Medulla oblongata (tissue), 1 donor: ENCODE results near the gene AANAT.
"Not testable (repeated sequence)": the region's sequence is repeated elsewhere in the genome, so short reads cannot be mapped to it uniquely, and the experiment has no call there.

Experiments used
- DNase-seq: peaks from one replicate; pipeline ENCODE4 v3.0.0-alpha.2; 2015; ENCODE audit errors: extremely low spot score

Gene AANAT

GRCh38 chr17:76506408-76507345, 39.3 kb downstream of the AANAT start:
- peak; percentile 87 for DNase-seq

DNA sequence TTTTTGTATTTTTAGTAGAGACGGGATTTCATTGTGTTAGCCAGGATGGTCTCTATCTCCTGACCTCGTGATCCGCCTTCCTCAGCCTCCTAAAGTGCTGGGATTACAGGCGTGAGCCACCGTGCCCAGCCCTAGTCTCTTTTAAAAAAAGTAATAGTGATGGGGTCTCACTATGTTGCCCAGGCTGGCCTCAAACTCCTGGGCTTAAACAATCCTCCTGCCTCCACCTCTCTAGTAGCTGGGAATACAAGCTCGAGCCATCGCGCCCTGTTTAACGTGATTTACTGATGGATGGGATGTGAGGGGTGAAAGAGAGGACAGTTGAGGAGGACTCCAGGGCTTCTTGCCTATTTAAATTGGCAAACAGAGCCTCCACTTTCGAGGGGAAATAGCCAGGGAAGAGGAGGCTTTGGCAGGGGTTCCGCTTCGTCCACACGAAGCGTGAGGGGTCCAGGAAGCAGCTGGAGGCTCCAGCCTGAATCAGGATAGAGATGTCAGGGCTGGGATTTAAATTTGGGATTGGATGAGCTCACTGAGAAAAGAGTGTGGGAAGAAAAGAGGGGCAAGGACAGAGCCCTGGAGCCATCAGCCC, 41.2 kb downstream of the AANAT start:
- DNase-seq: not testable (repeated sequence)

DNA sequence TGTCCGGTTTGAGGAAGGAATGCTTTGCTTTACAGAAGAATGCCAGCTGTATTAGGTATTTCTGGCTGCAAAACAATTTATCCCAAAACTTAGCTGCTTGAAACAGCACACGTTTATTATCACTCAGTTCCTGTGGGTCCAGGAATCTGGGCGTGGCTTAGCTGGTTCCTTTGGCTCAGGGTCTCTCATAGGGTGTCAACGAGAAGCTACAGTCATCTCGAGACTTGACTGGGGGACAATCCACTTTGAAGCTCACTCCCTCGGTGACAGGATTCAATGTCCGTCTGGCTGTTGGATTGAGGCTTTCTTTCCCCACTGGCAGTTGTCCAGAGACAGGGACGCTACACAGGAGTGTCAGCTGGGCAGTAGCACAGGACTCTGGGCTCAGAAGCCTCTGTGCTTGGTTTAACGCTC, 43.4 kb downstream of the AANAT start:
- DNase-seq: no peak

DNA sequence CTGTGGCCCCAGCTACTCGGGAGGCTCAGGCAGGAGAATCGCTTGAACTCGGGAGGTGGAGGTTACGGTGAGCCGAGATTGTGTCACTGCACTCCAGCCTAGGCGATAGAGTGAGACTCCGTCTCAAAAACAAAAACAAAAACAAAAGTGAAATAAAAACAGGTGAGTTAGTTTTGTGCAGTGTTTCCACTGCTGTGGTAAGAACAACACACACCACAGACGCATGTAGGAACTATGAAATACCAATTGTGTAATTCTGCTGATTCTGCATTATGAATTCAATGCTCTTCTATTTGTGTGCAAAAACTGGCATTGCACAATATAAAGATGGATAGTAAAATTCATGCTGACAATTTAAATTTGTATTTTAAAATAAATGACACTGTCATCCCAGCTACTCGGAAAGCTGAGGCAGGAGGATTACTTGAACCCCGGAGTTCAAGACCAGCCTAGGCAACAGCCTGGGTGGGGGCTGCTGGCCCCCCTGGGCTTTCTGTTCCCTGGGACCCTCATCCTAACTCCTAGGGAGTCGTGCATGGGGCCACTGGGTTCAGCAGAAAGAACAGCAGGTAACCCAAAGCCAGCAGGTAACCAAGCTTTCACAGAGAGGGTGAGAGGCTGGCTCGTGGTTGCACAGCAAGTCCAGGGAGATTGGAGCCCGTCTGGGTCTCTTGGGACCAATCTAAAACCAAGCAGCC, 44.4 kb downstream of the AANAT start:
- DNase-seq: no peak

DNA sequence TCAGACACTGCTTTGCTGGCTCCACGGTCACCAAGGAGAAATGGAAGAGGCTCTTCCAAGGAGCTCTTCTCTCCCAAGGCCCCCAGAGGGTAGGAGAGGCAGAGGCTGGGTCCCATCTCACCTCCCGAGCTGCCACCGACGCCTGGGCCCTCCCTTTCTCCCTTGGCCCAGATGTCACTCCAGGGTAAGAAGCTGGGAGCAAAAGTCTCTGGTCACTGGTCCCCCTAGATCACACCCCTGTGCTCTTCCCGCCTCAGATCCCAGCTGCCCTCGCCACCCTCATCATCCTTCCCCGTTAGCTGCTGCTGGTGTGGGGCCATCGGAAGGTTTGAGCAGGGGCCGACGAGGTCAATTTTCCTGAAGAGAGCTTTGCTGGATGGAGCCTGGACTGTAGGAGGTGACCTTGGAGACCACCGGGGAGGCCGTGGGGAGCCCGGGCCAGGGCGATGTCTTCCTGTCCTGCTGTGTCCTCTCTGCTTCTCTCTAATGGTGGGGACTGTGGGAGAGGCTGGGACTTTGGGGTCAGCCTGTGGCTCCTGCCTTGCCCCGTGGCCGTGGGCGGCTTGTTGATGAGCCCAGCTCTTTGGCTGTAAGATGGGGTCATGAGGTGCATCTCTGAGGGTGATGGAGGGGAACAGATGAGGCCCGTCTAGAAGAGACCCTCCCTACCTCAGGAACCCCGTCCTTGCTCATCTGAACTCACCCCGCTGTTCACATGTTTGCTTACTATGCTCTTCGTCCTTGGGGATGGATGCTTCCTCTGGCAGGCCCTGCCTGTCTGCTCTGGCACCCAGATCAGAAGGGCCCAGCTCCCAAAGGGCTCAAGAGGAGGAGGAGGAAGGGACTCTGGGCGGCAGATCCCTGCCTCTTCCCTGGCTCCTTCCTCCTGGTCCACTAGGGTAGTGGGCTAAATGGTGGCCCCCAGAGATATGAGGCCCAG, 45.2 kb downstream of the AANAT start:
- no peak for DNase-seq

DNA sequence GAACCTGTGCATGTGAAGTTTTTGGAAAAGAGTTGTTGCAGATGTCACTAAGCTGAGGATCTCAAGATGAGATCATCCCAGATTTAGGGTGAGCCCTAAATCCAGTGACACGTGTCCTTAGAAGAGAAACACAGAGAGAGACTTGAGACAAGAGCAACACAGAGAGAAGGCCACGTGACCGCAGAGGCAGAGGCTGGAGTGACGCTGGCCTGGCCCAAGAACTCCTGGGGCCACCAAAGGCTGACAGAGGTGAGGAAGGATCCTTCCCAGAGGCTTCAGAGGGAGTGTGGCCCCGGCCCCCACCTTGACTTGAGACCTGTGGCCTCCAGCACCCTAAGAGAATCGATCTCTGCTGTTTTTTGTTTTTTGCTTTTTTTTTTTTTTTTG, 45.9 kb downstream of the AANAT start:
- no peak for DNase-seq

GRCh38 chr17:76514355-76514754, 47.0 kb downstream of the AANAT start:
- DNase-seq: not testable (repeated sequence)

DNA sequence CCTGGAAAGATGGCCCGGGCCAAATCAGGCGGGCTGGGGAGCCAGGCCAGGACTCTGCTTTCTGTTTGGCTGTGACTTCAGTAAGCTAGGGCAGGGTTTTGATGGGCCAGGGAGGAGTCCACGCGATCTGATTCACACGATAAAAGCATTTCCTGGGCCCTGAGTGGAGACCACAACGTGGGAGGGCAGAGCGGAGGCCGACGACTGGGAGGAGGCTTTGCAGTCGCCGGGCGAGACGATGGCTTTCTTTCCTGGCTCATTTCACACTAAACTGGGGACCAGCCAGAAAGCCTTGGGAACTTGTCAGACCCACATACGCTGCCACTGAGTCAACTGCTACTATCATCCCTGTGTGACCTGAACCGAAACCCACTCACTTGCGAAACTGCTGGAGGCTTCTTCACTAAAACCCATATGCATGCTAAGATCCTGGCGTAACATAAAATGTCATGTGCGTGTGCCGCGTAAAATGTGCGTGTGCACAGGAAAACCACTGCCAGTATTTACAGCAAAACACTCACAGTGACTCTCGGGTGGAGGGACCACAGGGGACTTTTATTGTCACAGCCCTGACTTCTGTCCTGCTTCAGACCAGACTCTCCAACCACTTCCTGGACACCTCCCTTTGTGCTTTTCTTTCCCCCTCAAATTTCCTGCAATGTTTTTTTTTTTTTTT, 48.0 kb downstream of the AANAT start:
- peak; percentile 73 for DNase-seq

DNA sequence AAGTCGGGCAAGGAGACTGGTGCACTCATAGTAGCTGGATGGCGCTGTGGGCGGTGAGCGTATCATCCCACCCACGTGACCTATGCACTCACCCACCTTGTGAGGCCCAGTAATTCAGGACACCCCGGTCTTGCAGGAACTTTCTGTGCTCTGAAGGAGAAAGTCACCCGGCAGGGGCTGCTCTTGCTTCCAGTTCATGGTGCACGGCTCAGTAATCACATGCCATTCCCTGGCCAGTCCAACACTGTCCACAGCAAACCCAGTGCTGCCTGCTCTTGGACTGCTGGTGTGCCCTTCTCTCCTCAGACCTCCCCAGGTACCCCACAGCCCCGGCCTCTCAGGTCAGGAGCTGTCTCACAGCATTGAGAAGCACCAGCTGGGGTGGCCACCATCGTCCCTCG, 50.2 kb downstream of the AANAT start:
- no peak for DNase-seq

- no peak for DNase-seq
Measured at GRCh38 chr17:76519048-76519966, 51.9 kb downstream of the AANAT start.
